ENCODE measurements around the gene STPG3. TPM values are rescaled to one million over a fixed set of nuclear protein-coding genes. Genes with fewer than 3 reads are reported as not detected.
A peak's percentile ranks its signal among the peaks of the same experiment; 100 is the strongest.

Gene STPG3
- total and polyA plus RNA-seq, 9 of the 15 experiments (the other 6 are each of a cell fraction or from before 2014, with no cell fraction given): not detected

GRCh38 chr9:137217276-137218211 lies 33.5 kb upstream of the STPG3 start (continued):
- TF ChIP-seq ZNF431 (CRISPR knock-in tag; IDR thresholded peaks at IDR 0.05) (no peak), NR0B1 (IDR thresholded peaks at IDR 0.05; ENCODE audit: partially characterized antibody) (no peak), KDM5B (IDR thresholded peaks at IDR 0.05; ENCODE audit: insufficient replicate concordance, low read depth, low read length) (peak; percentile 56), RNF2 (IDR thresholded peaks at IDR 0.05) (no peak), MAFG (tag; conservative IDR thresholded peaks at IDR 0.05) (no peak), ESRRB (CRISPR knock-in tag; IDR thresholded peaks at IDR 0.05; ENCODE audit: borderline replicate concordance) (no peak), BRD4 (IDR thresholded peaks at IDR 0.05) (no peak), CHD7 (IDR thresholded peaks at IDR 0.05; ENCODE audit: low read depth, low read length) (no peak), ZNF764 (CRISPR knock-in tag; IDR thresholded peaks at IDR 0.05; ENCODE audit: low read depth) (no peak), CEBPB (tag; IDR thresholded peaks at IDR 0.05) (no peak), MTA2 (IDR thresholded peaks at IDR 0.05; ENCODE audit: low read depth) (no peak), ZBTB1 (CRISPR knock-in tag; IDR thresholded peaks at IDR 0.05; ENCODE audit: borderline replicate concordance, low read depth) (no peak), EWSR1 (IDR thresholded peaks at IDR 0.05; ENCODE audit: borderline replicate concordance, low read depth, partially characterized antibody) (no peak), KAT8 (IDR thresholded peaks at IDR 0.05; ENCODE audit: low read depth) (no peak)
- TF ChIP-seq, protein P1, sequence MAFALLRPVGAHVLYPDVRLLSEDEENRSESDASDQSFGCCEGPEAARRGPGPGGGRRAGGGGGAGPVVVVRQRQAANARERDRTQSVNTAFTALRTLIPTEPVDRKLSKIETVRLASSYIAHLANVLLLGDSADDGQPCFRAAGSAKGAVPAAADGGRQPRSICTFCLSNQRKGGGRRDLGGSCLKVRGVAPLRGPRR (CRISPR knock-in tag; IDR thresholded peaks at IDR 0.05): no peak
